COR-L47 (cell line): ENCODE data around the gene SLC10A3.
"Not testable (repeated sequence)": the region's sequence is repeated elsewhere in the genome, so short reads cannot be mapped to it uniquely, and the experiment has no call there.

Source experiments
- DNase-seq: peaks from one replicate; lab custom pipeline; 2025; lab: John Stamatoyannopoulos, UW

The SLC10A3 gene

GRCh38 chrX:154508384-154508745 is 17.9 kb upstream of the SLC10A3 start:
- DNase-seq, result no peak

- DNase-seq, result no peak
Observed at GRCh38 chrX:154507673-154508383, 17.4 kb upstream of the SLC10A3 start.

- no peak for DNase-seq
Observed at GRCh38 chrX:154506483-154507332, 16.3 kb upstream of the SLC10A3 start.

- no peak for DNase-seq
Observed at GRCh38 chrX:154505734-154506133, 15.3 kb upstream of the SLC10A3 start.

- DNase-seq, result no peak
Observed at GRCh38 chrX:154502989-154503388, 12.6 kb upstream of the SLC10A3 start.

- DNase-seq, result no peak
Observed at GRCh38 chrX:154502098-154502497, 11.7 kb upstream of the SLC10A3 start.

- DNase-seq, result not testable (repeated sequence)
Observed at GRCh38 chrX:154501423-154501822, 11.0 kb upstream of the SLC10A3 start.

GRCh38 chrX:154496591-154497137 is 6.2 kb upstream of the SLC10A3 start:
- DNase-seq, result not testable (repeated sequence)

GRCh38 chrX:154495472-154495922 is 5.1 kb upstream of the SLC10A3 start:
- no peak for DNase-seq

GRCh38 chrX:154494715-154495114 is 4.3 kb upstream of the SLC10A3 start:
- no peak for DNase-seq

- no peak for DNase-seq
Observed at GRCh38 chrX:154490021-154490413, 412 bp downstream of the SLC10A3 start.

- DNase-seq, result no peak
Observed at GRCh38 chrX:154489182-154489581, 1.2 kb downstream of the SLC10A3 start.

- DNase-seq, result no peak
Observed at GRCh38 chrX:154488336-154489075, 1.9 kb downstream of the SLC10A3 start.

- DNase-seq, result no peak
Observed at GRCh38 chrX:154487518-154488290, 2.7 kb downstream of the SLC10A3 start.

- no peak for DNase-seq
Observed at GRCh38 chrX:154486396-154487207, 3.8 kb downstream of the SLC10A3 start, which contains the start of gene UBL4A. Gene UBL4A, minus strand, starts transcription at chrX:154486615. Its CDS starts 31 bp downstream, at chrX:154486584.

GRCh38 chrX:154486052-154486395 is 4.4 kb downstream of the SLC10A3 start:
- no peak for DNase-seq

GRCh38 chrX:154485150-154486051 is 5.0 kb downstream of the SLC10A3 start:
- no peak for DNase-seq

GRCh38 chrX:154484255-154485149 is 5.9 kb downstream of the SLC10A3 start:
- DNase-seq, result no peak
